NCI-H1105 (cell line): Measurements from ENCODE around the gene EPHA5.
"Not testable (repeated sequence)": the region's sequence is repeated elsewhere in the genome, so short reads cannot be mapped to it uniquely, and the experiment has no call there.

Experiments used
- DNase-seq: peaks from one replicate; lab custom pipeline; 2025; lab: John Stamatoyannopoulos, UW

Gene EPHA5

GRCh38 chr4:65367306-65367705 lies 303.0 kb downstream of the EPHA5 start:
- DNase-seq: no peak

GRCh38 chr4:65358914-65359313 lies 311.4 kb downstream of the EPHA5 start:
- DNase-seq: no peak

- no peak for DNase-seq
These were observed 317.2 kb downstream of the EPHA5 start for GRCh38 chr4:65353098-65353497.

GRCh38 chr4:65344278-65344825 lies 325.9 kb downstream of the EPHA5 start:
- DNase-seq: no peak

GRCh38 chr4:65343342-65343741 lies 326.9 kb downstream of the EPHA5 start:
- DNase-seq: no peak

GRCh38 chr4:65341557-65341956 lies 328.7 kb downstream of the EPHA5 start:
- DNase-seq: no peak

GRCh38 chr4:65340382-65341109 lies 329.7 kb downstream of the EPHA5 start:
- no peak for DNase-seq

- no peak for DNase-seq
These were observed 332.9 kb downstream of the EPHA5 start for GRCh38 chr4:65337371-65337770.

GRCh38 chr4:65336465-65336864 lies 333.8 kb downstream of the EPHA5 start:
- DNase-seq: no peak

GRCh38 chr4:65316534-65316933 lies 353.8 kb downstream of the EPHA5 start:
- no peak for DNase-seq

GRCh38 chr4:65311120-65311519 lies 359.2 kb downstream of the EPHA5 start:
- DNase-seq: no peak

- no peak for DNase-seq
These were observed 359.7 kb downstream of the EPHA5 start for GRCh38 chr4:65310586-65310985.

- DNase-seq: not testable (repeated sequence)
These were observed 361.7 kb downstream of the EPHA5 start for GRCh38 chr4:65308626-65309025.

GRCh38 chr4:65302145-65302544 lies 368.1 kb downstream of the EPHA5 start:
- no peak for DNase-seq

- DNase-seq: no peak
These were observed 374.0 kb downstream of the EPHA5 start for GRCh38 chr4:65296246-65296645.

- no peak for DNase-seq
These were observed 383.2 kb downstream of the EPHA5 start for GRCh38 chr4:65287071-65287470.
